ENCODE measurements around the gene PKNOX2.

PKNOX2 gene

DNA sequence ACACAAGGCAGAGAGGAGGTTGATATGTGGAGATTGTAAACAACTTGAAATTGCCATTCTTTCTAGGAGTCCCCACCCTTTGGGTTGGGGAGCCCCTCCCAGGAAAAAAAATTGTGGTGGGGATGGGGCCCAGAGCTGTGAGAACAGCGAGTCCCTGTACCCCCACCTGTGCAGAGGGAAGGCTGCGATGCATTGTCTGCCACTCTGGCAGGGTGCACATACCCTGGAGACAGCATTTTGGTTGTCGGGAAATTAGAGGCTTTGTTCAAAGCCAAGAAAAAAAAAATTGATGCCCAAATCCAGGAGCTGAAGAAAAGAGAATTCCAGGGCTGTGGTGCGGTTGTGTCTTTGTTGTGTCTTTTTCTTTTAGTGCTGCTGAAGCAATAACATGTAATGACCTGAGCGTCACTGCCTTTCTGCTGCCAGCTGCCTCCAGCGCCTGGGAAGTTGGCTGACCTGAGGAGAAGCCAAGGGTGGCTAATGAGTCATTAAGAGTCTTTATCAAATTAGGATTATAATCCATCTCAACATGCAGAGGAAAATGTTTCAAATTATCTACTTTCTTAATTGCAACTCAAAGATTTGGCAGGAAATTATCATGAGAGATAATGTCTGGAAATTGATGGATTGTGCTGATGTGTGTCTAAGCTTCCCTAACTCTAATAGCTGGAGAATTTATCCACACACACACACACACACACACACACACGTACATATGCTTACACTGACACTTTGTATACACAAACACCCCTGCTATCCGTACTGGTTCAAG is 8.0 kb upstream of the PKNOX2 start:
- Histone ChIP-seq H3K27ac (ENCODE audit: low read length) (no peak overlapping the region), H3K36me3 (replicated peaks; ENCODE audit: low read depth, low read length) (no peaks in the 10 kb centered on the region), H3K4me1 (ENCODE audit: low read length) (no peaks in the 10 kb centered on the region), H3K4me3 (ENCODE audit: low read length) (no peak overlapping the region), H2AFZ (ENCODE audit: low read depth, low read length) (no peak overlapping the region), H3K27me3 (ENCODE audit: low read depth, low read length) (peaks cover 4% of the 10 kb centered on the region; the same call in 1 of the 2 replicates), H3K4me2 (ENCODE audit: low read length) (no peak overlapping the region), H3K9ac (ENCODE audit: low read length) (no peak overlapping the region), H3K9me3 (ENCODE audit: insufficient read depth, low read length) (no peaks in the 10 kb centered on the region), H3K79me2 (ENCODE audit: low read length) (no peaks in the 10 kb centered on the region), H4K20me1 (ENCODE audit: insufficient read depth, low read length) (no peaks in the 10 kb centered on the region)
- no peak for TF ChIP-seq CTCF (IDR thresholded peaks at IDR 0.05; ENCODE audit: low read depth, low read length)
- TF ChIP-seq EZH2phosphoT487 (IDR thresholded peaks at IDR 0.05; ENCODE audit: low read depth): no peak

DNA sequence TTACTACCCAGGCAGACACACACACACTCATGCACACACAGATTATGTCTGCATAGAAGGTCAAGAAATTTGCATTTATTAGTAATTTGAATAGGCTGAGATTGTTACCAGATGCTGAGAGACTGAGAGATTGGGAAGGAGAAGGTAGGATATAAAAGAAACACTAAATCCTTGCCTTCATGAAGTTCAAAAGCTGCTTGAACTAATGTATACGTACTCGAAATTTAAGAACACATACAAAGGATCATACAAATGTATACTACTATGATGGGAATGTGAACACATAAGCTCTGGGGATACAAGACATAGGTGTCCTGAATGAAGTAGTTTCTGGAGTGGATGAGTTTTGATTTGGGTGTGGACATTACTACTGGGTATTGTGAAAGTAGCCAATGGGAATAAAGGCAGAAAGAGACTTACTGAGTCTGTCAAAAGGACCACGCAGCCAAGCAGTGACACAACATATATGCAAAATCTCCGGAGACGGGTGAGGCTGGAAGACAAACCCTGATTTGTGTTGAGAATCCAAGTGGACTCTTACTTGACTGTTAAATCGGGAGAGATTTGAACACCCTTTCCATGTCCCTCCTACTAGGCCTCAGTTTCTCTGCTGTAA is 7.3 kb upstream of the PKNOX2 start:
- no peak overlapping the region for H3K4me3 ChIP-seq (ENCODE audit: low read length)
- no peaks in the 10 kb centered on the region for H4K20me1 ChIP-seq (ENCODE audit: insufficient read depth, low read length)
- no peak overlapping the region for H3K9ac ChIP-seq (ENCODE audit: low read length)
- no peaks in the 10 kb centered on the region for H3K4me1 ChIP-seq (ENCODE audit: low read length)
- no peak overlapping the region for H3K4me2 ChIP-seq (ENCODE audit: low read length)
- TF ChIP-seq CTCF (IDR thresholded peaks at IDR 0.05; ENCODE audit: low read depth, low read length): no peak
- TF ChIP-seq EZH2phosphoT487 (IDR thresholded peaks at IDR 0.05; ENCODE audit: low read depth): no peak
- H2AFZ ChIP-seq (ENCODE audit: low read depth, low read length): no peak overlapping the region
- no peaks in the 10 kb centered on the region for H3K36me3 ChIP-seq (replicated peaks; ENCODE audit: low read depth, low read length)
- H3K27ac ChIP-seq (ENCODE audit: low read length): no peak overlapping the region
- H3K27me3 ChIP-seq (ENCODE audit: low read depth, low read length): peaks cover 4% of the 10 kb centered on the region; the same call in 1 of the 2 replicates
- no peaks in the 10 kb centered on the region for H3K9me3 ChIP-seq (ENCODE audit: insufficient read depth, low read length)
- H3K79me2 ChIP-seq (ENCODE audit: low read length): no peaks in the 10 kb centered on the region

GRCh38 chr11:125157953-125158680 is 6.4 kb upstream of the PKNOX2 start:
- Histone ChIP-seq H4K20me1 (ENCODE audit: insufficient read depth, low read length) (no peaks in the 10 kb centered on the region), H3K36me3 (replicated peaks; ENCODE audit: low read depth, low read length) (no peaks in the 10 kb centered on the region), H3K27me3 (ENCODE audit: low read depth, low read length) (peaks cover 4% of the 10 kb centered on the region; the same call in 1 of the 2 replicates), H3K79me2 (ENCODE audit: low read length) (no peaks in the 10 kb centered on the region), H2AFZ (ENCODE audit: low read depth, low read length) (no peak overlapping the region), H3K27ac (ENCODE audit: low read length) (no peak overlapping the region), H3K9ac (ENCODE audit: low read length) (no peak overlapping the region), H3K4me1 (ENCODE audit: low read length) (no peaks in the 10 kb centered on the region), H3K4me2 (ENCODE audit: low read length) (no peak overlapping the region), H3K9me3 (ENCODE audit: insufficient read depth, low read length) (no peaks in the 10 kb centered on the region), H3K4me3 (ENCODE audit: low read length) (no peak overlapping the region)
- no peak for TF ChIP-seq EZH2phosphoT487 (IDR thresholded peaks at IDR 0.05; ENCODE audit: low read depth)
- no peak for TF ChIP-seq CTCF (IDR thresholded peaks at IDR 0.05; ENCODE audit: low read depth, low read length)

GRCh38 chr11:125162743-125163142 is 1.8 kb upstream of the PKNOX2 start:
- H2AFZ ChIP-seq (ENCODE audit: low read depth, low read length): no peak overlapping the region
- H3K27me3 ChIP-seq (ENCODE audit: low read depth, low read length): no peaks in the 10 kb centered on the region
- H3K4me2 ChIP-seq (ENCODE audit: low read length): no peak overlapping the region
- no peaks in the 10 kb centered on the region for H3K79me2 ChIP-seq (ENCODE audit: low read length)
- no peak for TF ChIP-seq CTCF (IDR thresholded peaks at IDR 0.05; ENCODE audit: low read depth, low read length)
- no peak for TF ChIP-seq EZH2phosphoT487 (IDR thresholded peaks at IDR 0.05; ENCODE audit: low read depth)
- no peaks in the 10 kb centered on the region for H3K4me1 ChIP-seq (ENCODE audit: low read length)
- H3K36me3 ChIP-seq (replicated peaks; ENCODE audit: low read depth, low read length): no peaks in the 10 kb centered on the region
- H3K9me3 ChIP-seq (ENCODE audit: insufficient read depth, low read length): no peaks in the 10 kb centered on the region
- no peak overlapping the region for H3K9ac ChIP-seq (ENCODE audit: low read length)
- H4K20me1 ChIP-seq (ENCODE audit: insufficient read depth, low read length): no peaks in the 10 kb centered on the region
- no peak overlapping the region for H3K4me3 ChIP-seq (ENCODE audit: low read length)
- no peak overlapping the region for H3K27ac ChIP-seq (ENCODE audit: low read length)
